Measurements from ENCODE around the gene PRKAR2B.

DNA sequence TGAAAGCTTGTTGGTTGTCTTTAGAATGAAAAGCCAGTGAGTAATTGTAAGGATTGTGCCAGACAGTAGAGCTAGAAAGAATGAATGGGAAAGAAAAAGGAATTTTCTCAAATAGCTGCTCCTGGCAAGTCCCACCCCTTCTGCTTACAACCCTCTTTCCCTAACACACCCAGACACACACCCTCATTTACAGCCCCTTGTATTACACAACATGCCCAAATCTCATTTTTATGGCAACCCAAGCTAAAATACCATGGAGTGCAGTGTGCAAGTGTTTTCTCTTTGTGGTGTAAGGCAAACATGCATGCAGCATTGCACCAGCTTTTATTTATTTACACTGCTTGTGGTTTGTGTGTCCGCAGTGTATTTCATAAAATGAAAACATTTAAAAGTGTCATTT, 1.5 kb downstream of the PRKAR2B start:
- TF ChIP-seq, protein P1, sequence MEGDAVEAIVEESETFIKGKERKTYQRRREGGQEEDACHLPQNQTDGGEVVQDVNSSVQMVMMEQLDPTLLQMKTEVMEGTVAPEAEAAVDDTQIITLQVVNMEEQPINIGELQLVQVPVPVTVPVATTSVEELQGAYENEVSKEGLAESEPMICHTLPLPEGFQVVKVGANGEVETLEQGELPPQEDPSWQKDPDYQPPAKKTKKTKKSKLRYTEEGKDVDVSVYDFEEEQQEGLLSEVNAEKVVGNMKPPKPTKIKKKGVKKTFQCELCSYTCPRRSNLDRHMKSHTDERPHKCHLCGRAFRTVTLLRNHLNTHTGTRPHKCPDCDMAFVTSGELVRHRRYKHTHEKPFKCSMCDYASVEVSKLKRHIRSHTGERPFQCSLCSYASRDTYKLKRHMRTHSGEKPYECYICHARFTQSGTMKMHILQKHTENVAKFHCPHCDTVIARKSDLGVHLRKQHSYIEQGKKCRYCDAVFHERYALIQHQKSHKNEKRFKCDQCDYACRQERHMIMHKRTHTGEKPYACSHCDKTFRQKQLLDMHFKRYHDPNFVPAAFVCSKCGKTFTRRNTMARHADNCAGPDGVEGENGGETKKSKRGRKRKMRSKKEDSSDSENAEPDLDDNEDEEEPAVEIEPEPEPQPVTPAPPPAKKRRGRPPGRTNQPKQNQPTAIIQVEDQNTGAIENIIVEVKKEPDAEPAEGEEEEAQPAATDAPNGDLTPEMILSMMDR (IDR thresholded peaks at IDR 0.05) = no peak
- TF ChIP-seq POLR2A (IDR thresholded peaks at IDR 0.05) (no peak), POLR2AphosphoS5 (IDR thresholded peaks at IDR 0.05) (no peak)

Measured in breast epithelium (tissue), 3 donors.